Stomach (tissue), 4 donors: ENCODE measurements around the gene NLGN1.

ENCODE experiments used
- POLR2AphosphoS5 ChIP-seq, 3 donors: sonication (generic); formaldehyde crosslinking; IDR thresholded peaks; one replicate each; pipeline ENCODE4 v1.6.1; 2016; ENCODE audit warnings: antibody characterized with exemption in 3 of 3
- TF ChIP-seq, protein P1 (sequence below), 7 experiments: fragments of 450-650 bp in 4 of 7; fragments of 200-600 bp in 3 of 7; sonication (generic) in 3 of 7; IDR thresholded peaks; one replicate each; pipeline ENCODE4 v1.5.1; 2016 to 2019; ENCODE audit warnings: antibody characterized with exemption in 7 of 7, control low read depth in 2 of 7, mild to moderate bottlenecking in 1 of 7

GRCh38 chr3:173913397-173913796, 515.9 kb downstream of the NLGN1 start:
- TF ChIP-seq, protein P1, sequence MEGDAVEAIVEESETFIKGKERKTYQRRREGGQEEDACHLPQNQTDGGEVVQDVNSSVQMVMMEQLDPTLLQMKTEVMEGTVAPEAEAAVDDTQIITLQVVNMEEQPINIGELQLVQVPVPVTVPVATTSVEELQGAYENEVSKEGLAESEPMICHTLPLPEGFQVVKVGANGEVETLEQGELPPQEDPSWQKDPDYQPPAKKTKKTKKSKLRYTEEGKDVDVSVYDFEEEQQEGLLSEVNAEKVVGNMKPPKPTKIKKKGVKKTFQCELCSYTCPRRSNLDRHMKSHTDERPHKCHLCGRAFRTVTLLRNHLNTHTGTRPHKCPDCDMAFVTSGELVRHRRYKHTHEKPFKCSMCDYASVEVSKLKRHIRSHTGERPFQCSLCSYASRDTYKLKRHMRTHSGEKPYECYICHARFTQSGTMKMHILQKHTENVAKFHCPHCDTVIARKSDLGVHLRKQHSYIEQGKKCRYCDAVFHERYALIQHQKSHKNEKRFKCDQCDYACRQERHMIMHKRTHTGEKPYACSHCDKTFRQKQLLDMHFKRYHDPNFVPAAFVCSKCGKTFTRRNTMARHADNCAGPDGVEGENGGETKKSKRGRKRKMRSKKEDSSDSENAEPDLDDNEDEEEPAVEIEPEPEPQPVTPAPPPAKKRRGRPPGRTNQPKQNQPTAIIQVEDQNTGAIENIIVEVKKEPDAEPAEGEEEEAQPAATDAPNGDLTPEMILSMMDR (IDR thresholded peaks at IDR 0.05): no peak
- TF ChIP-seq POLR2AphosphoS5 (IDR thresholded peaks at IDR 0.05): no peak
